Cardiac muscle cell (in vitro differentiated cells and primary cell): ENCODE results near the gene DGKA. TPM values are rescaled to one million over a fixed set of nuclear protein-coding genes. Genes with fewer than 3 reads are reported as not detected.
"Not testable (repeated sequence)": the region's sequence is repeated elsewhere in the genome, so short reads cannot be mapped to it uniquely, and the experiment has no call there.

ENCODE experiments used
- DNase-seq, 2 donors: peaks; one replicate each; pipeline versions ENCODE4 v3.0.0 to v3.0.0-alpha.2; 2010 to 2017; ENCODE audit warnings: low read depth in 1 of 2, low spot score in 1 of 2
- H3K27ac ChIP-seq: fragments of 200-600 bp; sonication (generic); 2 replicates; pipeline ENCODE4 v1.5.1; 2016
- H3K27me3 ChIP-seq: fragments of 200-600 bp; sonication (generic); 2 replicates; pipeline ENCODE4 v1.6.0; 2016; ENCODE audit warnings: control low read depth
- H3K36me3 ChIP-seq: fragments of 200-600 bp; sonication (generic); 2 replicates; pipeline ENCODE4 v1.5.1; 2016; ENCODE audit warnings: control low read depth
- H3K4me1 ChIP-seq: fragments of 200-600 bp; sonication (generic); 2 replicates; pipeline ENCODE4 v1.8.1; 2017; ENCODE audit warnings: low read depth, mild to moderate bottlenecking, mixed run types
- H3K4me3 ChIP-seq: fragments of 200-600 bp; sonication (generic); 2 replicates; pipeline ENCODE4 v1.5.1; 2016; ENCODE audit warnings: mild to moderate bottlenecking
- H3K9me3 ChIP-seq: fragments of 200-600 bp; sonication (generic); 2 replicates; pipeline ENCODE4 v1.5.1; 2017; ENCODE audit warnings: low read depth, mild to moderate bottlenecking, control low read depth
- polyA plus RNA-seq: library from polyadenylated mRNA; unstranded; fragments of >200 nt; fragmentation: Nextera tagmentation; extraction: Ambion mirVana; gene quantifications from 2 replicates; pipeline ENCODE4 v1.2.1, GENCODE V29; 2016
- total RNA-seq: library from RNA; depleted of rRNA; stranded (reverse); fragments of >200 nt; gene quantifications from 2 replicates; pipeline ENCODE4 v1.2.3, GENCODE V29; 2016
- TF ChIP-seq, protein P1 (sequence below): IDR thresholded peaks from 2 replicates; pipeline ENCODE4 v1.5.1; 2012; ENCODE audit warnings: low read depth, mild to moderate bottlenecking, low read length

The DGKA gene
- total and polyA plus RNA-seq, 2 experiments from 2014 or later = 28.6 to 34.4 TPM

DNA sequence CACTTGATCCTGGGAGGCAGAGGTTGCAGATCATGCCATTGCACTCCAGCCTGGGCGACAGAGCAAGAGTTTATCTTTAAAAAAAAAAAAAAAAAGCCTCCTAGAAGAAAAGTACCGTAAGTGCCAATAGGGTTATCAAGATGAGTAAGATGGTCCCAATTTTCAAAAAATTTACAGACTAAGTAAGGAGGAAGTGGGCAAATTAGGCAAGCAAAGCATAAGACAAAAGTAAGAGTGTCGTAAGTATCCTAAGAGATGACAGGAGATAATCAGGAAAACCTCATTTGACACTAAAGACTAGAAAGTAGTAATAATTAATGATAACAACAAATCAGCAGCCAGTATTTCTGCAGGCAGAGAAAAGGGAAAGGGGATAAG, 15.5 kb upstream of the DGKA start:
- peaks cover 22% of the 10 kb centered on the region for H3K4me1 ChIP-seq
- TF ChIP-seq, protein P1, sequence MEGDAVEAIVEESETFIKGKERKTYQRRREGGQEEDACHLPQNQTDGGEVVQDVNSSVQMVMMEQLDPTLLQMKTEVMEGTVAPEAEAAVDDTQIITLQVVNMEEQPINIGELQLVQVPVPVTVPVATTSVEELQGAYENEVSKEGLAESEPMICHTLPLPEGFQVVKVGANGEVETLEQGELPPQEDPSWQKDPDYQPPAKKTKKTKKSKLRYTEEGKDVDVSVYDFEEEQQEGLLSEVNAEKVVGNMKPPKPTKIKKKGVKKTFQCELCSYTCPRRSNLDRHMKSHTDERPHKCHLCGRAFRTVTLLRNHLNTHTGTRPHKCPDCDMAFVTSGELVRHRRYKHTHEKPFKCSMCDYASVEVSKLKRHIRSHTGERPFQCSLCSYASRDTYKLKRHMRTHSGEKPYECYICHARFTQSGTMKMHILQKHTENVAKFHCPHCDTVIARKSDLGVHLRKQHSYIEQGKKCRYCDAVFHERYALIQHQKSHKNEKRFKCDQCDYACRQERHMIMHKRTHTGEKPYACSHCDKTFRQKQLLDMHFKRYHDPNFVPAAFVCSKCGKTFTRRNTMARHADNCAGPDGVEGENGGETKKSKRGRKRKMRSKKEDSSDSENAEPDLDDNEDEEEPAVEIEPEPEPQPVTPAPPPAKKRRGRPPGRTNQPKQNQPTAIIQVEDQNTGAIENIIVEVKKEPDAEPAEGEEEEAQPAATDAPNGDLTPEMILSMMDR = no peak
- no peaks in the 10 kb centered on the region for H3K9me3 ChIP-seq
- H3K36me3 ChIP-seq = no peaks in the 10 kb centered on the region
- no peak overlapping the region for H3K4me3 ChIP-seq
- no peaks in the 10 kb centered on the region for H3K27me3 ChIP-seq
- no peak for DNase-seq
- H3K27ac ChIP-seq = no peak overlapping the region

DNA sequence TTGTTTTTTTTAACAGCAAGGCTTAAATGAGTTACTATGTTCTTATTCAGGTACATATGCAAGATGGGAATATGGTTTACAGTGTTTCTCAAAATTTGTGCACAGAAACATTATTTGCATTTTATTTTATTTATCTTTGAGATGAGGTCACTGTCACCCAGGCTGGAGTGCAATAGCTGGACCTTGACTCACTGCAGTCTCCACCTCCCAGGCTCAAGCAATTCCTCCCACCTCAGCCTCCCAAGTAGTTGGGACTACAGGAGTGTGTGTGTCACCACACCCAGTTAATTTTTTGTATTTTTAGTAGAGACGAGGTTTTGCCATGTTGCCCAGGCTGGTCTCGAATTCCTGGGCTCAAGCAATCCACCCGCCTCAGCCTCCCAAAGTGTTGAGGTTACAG, 11.9 kb upstream of the DGKA start:
- H3K9me3 ChIP-seq, H3K4me1 ChIP-seq, H3K4me3 ChIP-seq, H3K36me3 ChIP-seq, H3K27ac ChIP-seq, H3K27me3 ChIP-seq: not testable (repeated sequence)
- DNase-seq = peak in 1 of 2 donors; percentile 19

DNA sequence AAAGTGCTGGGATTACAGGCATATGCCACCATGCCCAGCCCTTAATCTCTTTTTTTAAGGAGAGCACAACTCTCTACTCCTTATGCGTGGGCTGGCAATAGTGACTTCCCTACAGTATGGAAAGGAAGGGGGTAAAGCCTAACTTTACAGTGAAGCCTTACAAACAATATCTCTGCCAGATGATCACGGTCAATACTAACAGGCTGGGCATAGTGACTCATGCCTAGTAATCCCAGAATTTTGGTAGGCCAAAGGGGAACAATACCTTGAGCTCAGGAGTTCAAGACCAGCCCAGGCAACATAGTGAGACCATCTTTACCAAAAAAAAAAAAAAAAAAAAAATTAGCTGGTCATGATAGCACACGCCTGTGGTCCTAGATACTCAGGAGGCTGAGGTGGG, 8.8 kb upstream of the DGKA start:
- no peak overlapping the region for H3K4me3 ChIP-seq

DNA sequence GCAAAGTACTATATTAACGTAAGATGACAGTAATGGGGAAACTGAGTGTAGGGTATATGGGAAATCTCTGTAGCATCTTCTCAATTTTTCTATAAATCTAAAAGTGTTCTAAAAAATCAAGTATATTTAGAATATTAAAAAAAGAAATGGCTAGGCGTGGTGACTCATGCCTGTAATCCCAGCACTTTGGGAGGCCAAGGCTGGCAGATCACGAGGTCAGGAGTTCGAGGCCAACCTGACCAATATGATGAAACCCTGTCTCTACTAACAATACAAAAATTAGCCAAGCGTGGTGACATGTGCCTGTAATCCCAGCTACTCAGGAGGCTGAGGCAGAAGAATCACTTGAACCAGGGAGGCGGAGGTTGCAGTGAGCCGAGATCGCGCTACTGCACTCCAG, 7.3 kb upstream of the DGKA start:
- not testable (repeated sequence) for H3K36me3 ChIP-seq, H3K4me1 ChIP-seq, H3K27ac ChIP-seq, H3K27me3 ChIP-seq, H3K9me3 ChIP-seq, DNase-seq, H3K4me3 ChIP-seq

More for the DNA sequence above, 8.8 kb upstream of the DGKA start:
- Histone ChIP-seq H3K27ac (no peak overlapping the region), H3K36me3 (peaks cover 3% of the 10 kb centered on the region), H3K27me3 (no peaks in the 10 kb centered on the region), H3K4me1 (peaks cover 8% of the 10 kb centered on the region), H3K9me3 (no peaks in the 10 kb centered on the region)
- DNase-seq = no peak
- TF ChIP-seq, protein P1 = no peak

DNA sequence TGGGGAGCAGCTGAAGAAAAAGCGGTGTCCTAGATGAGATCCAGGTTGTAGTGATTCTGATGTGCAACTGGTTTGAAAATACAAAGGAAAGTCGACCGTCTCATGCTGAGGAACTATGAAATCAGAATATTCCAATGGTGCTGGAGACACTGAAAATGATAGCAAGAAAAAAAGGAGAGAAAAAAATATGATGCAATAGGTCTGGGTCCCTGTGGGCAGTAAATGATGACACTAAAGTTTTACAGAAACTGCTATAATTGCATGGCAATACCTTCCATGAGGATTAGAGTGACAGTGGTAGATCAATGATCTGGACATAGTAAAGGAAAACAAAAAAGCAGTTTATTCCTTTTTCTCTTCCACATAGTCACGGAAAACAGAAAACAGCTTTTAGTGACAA, 5.6 kb upstream of the DGKA start:
- no peaks in the 10 kb centered on the region for H3K27me3 ChIP-seq
- H3K4me1 ChIP-seq = peaks cover 8% of the 10 kb centered on the region
- TF ChIP-seq, protein P1 = no peak
- H3K27ac ChIP-seq = no peak overlapping the region
- H3K36me3 ChIP-seq = peaks cover 3% of the 10 kb centered on the region
- no peaks in the 10 kb centered on the region for H3K9me3 ChIP-seq
- H3K4me3 ChIP-seq = no peak overlapping the region
- DNase-seq = no peak

DNA sequence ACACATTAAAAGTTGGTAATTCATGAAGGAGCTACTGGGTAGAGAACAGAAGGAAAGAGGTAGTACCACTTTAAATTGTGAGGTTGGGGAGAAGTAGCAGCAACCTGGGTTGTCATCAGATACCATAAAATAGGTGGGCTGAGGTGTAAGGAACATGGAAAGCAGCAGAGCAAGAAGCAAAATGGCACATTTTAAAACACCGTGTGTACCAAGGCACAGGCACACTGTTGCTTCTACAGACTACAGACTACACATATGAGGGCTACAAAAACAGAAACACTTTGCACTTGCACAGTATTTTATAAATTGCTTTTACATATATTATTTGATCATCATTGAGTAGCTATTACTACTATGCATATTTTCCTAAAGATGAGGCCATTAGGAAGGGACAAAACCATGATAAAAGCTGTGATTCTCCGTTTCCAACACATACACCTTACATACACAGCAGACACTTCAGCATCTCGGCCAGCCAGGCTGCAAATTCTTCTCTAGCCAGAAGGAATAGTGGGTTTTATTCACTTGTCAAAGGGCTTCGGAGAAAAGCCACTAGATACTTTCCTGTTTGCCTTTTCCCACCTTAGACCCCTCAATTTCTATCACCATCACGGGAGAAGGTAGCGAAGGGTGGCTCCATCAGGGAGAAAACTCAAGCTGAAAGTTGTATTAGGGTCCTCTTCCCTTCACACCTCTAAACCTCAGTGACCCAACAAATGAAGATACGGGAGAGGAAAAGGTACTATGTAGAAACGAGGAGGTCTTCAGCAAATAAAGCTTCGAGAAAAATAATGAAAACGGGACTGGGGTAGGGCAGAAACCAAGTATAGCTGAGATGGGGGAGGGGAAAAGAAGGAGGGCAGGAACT, 4.9 kb upstream of the DGKA start:
- no peak for DNase-seq
- peak overlapping the region; percentile 79 for H3K4me3 ChIP-seq
- H3K4me1 ChIP-seq = peaks cover 12% of the 10 kb centered on the region
- no peaks in the 10 kb centered on the region for H3K27me3 ChIP-seq
- TF ChIP-seq, protein P1 = no peak
- no peaks in the 10 kb centered on the region for H3K9me3 ChIP-seq
- H3K36me3 ChIP-seq = peaks cover 3% of the 10 kb centered on the region
- peak overlapping the region; percentile 85 for H3K27ac ChIP-seq
